HG02970 (cell line): ENCODE data around the gene SNN.

Source experiments
- ATAC-seq: cut with Tn5 transposase; IDR thresholded peaks from one replicate; pipeline ENCODE4 v1.9.1; 2021; ENCODE audit warnings: mild to moderate bottlenecking, moderate library complexity, moderate number of reproducible peaks; ENCODE audit not compliant: unreplicated experiment, low FRiP score

The SNN gene

GRCh38 chr16:11666103-11667055, 1.9 kb upstream of the SNN start:
- no peak for ATAC-seq

- no peak for ATAC-seq
Measured at GRCh38 chr16:11667221-11667823, 933 bp upstream of the SNN start.

GRCh38 chr16:11668623-11669379, 546 bp downstream of the SNN start:
- no peak for ATAC-seq

GRCh38 chr16:11669380-11670146, 1.3 kb downstream of the SNN start:
- no peak for ATAC-seq

- ATAC-seq = no peak
Measured at GRCh38 chr16:11670171-11671131, 2.2 kb downstream of the SNN start.

- ATAC-seq = no peak
Measured at GRCh38 chr16:11671271-11671670, 3.0 kb downstream of the SNN start.

GRCh38 chr16:11671676-11672075, 3.4 kb downstream of the SNN start:
- no peak for ATAC-seq

- ATAC-seq = no peak
Measured at GRCh38 chr16:11672206-11673090, 4.2 kb downstream of the SNN start.

- no peak for ATAC-seq
Measured at GRCh38 chr16:11673091-11674000, 5.1 kb downstream of the SNN start.

- no peak for ATAC-seq
Measured at GRCh38 chr16:11674001-11674817, 6.0 kb downstream of the SNN start.

- no peak for ATAC-seq
Measured at GRCh38 chr16:11674818-11675560, 6.7 kb downstream of the SNN start.

- ATAC-seq = no peak
Measured at GRCh38 chr16:11675561-11676511, 7.6 kb downstream of the SNN start.

GRCh38 chr16:11676799-11677198, 8.5 kb downstream of the SNN start:
- no peak for ATAC-seq

- no peak for ATAC-seq
Measured at GRCh38 chr16:11677451-11677951, 9.2 kb downstream of the SNN start.
